ENCODE results near the gene RPL36AL.

- TF ChIP-seq CTCF (IDR thresholded peaks at IDR 0.05) (no peak), TAF1 (IDR thresholded peaks at IDR 0.05; ENCODE audit: borderline replicate concordance, low read depth, low read length) (no peak), USF2 (IDR thresholded peaks at IDR 0.05; ENCODE audit: borderline replicate concordance, low read depth, low read length) (no peak)
Observed at GRCh38 chr14:49623387-49623786, 3.0 kb upstream of the RPL36AL start.
